WERI-Rb-1 (cell line): ENCODE measurements around the gene CCDC32.
"Not testable (repeated sequence)": the region's sequence is repeated elsewhere in the genome, so short reads cannot be mapped to it uniquely, and the experiment has no call there.

Experiments used
- DNase-seq: peaks from one replicate; pipeline ENCODE4 v3.0.0-alpha.2; 2020
- H3K27ac ChIP-seq: fragments of 250-450 bp; sonication (Bioruptor Pico); 2 replicates; pipeline ENCODE4 v1.5.1; 2020; ENCODE audit warnings: mild to moderate bottlenecking, moderate library complexity
- H3K27me3 ChIP-seq: fragments of 250-450 bp; sonication (Bioruptor Pico); 2 replicates; pipeline ENCODE4 v1.5.1; 2021; ENCODE audit warnings: mild to moderate bottlenecking, low read depth, moderate library complexity; ENCODE audit not compliant: insufficient read depth, severe bottlenecking
- H3K36me3 ChIP-seq: fragments of 250-450 bp; sonication (Bioruptor Pico); 2 replicates; pipeline ENCODE4 v1.5.1; 2020; ENCODE audit warnings: mild to moderate bottlenecking, moderate library complexity
- H3K4me3 ChIP-seq: 2 replicates; pipeline ENCODE4 v1.5.1; 2011; ENCODE audit warnings: low read depth, mild to moderate bottlenecking, control low read depth, low read length
- H3K9me3 ChIP-seq: fragments of 250-450 bp; sonication (Bioruptor Pico); 2 replicates; pipeline ENCODE4 v1.5.1; 2021; ENCODE audit warnings: mild to moderate bottlenecking, moderate library complexity; ENCODE audit not compliant: severe bottlenecking
- TF ChIP-seq, protein P1 (sequence below): IDR thresholded peaks from 2 replicates; pipeline ENCODE4 v1.5.1; 2011; ENCODE audit warnings: low read depth, mild to moderate bottlenecking, control low read depth, inconsistent platforms, low read length

CCDC32 gene

GRCh38 chr15:40578892-40579291 lies 14.1 kb upstream of the CCDC32 start:
- Histone ChIP-seq H3K27ac (no peak overlapping the region), H3K27me3 (no peaks in the 10 kb centered on the region), H3K36me3 (peaks cover 9% of the 10 kb centered on the region), H3K4me3 (no peak overlapping the region), H3K9me3 (no peaks in the 10 kb centered on the region)
- TF ChIP-seq, protein P1, sequence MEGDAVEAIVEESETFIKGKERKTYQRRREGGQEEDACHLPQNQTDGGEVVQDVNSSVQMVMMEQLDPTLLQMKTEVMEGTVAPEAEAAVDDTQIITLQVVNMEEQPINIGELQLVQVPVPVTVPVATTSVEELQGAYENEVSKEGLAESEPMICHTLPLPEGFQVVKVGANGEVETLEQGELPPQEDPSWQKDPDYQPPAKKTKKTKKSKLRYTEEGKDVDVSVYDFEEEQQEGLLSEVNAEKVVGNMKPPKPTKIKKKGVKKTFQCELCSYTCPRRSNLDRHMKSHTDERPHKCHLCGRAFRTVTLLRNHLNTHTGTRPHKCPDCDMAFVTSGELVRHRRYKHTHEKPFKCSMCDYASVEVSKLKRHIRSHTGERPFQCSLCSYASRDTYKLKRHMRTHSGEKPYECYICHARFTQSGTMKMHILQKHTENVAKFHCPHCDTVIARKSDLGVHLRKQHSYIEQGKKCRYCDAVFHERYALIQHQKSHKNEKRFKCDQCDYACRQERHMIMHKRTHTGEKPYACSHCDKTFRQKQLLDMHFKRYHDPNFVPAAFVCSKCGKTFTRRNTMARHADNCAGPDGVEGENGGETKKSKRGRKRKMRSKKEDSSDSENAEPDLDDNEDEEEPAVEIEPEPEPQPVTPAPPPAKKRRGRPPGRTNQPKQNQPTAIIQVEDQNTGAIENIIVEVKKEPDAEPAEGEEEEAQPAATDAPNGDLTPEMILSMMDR: no peak
- no peak for DNase-seq

GRCh38 chr15:40576914-40577313 lies 12.1 kb upstream of the CCDC32 start:
- H3K27me3 ChIP-seq, H3K9me3 ChIP-seq, H3K27ac ChIP-seq, DNase-seq, H3K4me3 ChIP-seq: not testable (repeated sequence)
- H3K36me3 ChIP-seq: peaks cover 23% of the 10 kb centered on the region

DNA sequence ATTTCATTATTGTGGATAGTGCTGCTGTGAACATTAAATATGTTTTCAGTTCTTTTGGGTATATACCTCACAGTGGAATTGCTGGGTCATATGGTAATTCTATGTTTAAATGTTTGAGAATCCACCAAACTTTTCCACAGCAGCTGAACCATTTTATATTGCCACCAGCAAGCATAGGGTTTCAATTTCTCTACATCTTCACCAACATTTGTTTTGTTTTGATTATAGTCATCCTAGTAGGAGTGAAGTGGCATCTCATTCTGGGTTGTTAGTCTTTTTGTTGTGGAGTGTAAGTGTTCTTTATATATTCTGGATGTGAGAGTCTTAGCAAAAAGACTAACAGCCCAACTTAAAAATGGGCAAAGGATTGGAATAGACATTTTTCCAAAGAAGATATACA lies 10.3 kb upstream of the CCDC32 start:
- DNase-seq: no peak
- Histone ChIP-seq H3K36me3 (peaks cover 35% of the 10 kb centered on the region), H3K9me3 (no peaks in the 10 kb centered on the region), H3K27me3 (no peaks in the 10 kb centered on the region), H3K4me3 (no peak overlapping the region), H3K27ac (no peak overlapping the region)
- TF ChIP-seq, protein P1: no peak

- H3K27ac ChIP-seq: peak within 1 kb of the TSS; percentile 49
- DNase-seq: peak; percentile 95
- H3K36me3 ChIP-seq: peaks cover 30% of the 10 kb centered on the region
- TF ChIP-seq, protein P1: no peak
- no peaks in the 10 kb centered on the region for H3K9me3 ChIP-seq
- peak within 1 kb of the TSS; percentile 63 for H3K4me3 ChIP-seq
- no peaks in the 10 kb centered on the region for H3K27me3 ChIP-seq
These were observed 4.5 kb upstream of the CCDC32 start, which contains the start of gene RPUSD2 for GRCh38 chr15:40569129-40569953. Gene RPUSD2, plus strand, starts transcription at chr15:40569299. Its CDS starts 39 bp downstream, at chr15:40569338.

- no peak overlapping the region for H3K4me3 ChIP-seq
- H3K9me3 ChIP-seq: no peaks in the 10 kb centered on the region
- peak; percentile 43 for DNase-seq
- no peak overlapping the region for H3K27ac ChIP-seq
- H3K27me3 ChIP-seq: no peaks in the 10 kb centered on the region
- TF ChIP-seq, protein P1: peak; percentile 54
- H3K36me3 ChIP-seq: peaks cover 16% of the 10 kb centered on the region
These were observed 2.3 kb upstream of the CCDC32 start for GRCh38 chr15:40567111-40567510.

DNA sequence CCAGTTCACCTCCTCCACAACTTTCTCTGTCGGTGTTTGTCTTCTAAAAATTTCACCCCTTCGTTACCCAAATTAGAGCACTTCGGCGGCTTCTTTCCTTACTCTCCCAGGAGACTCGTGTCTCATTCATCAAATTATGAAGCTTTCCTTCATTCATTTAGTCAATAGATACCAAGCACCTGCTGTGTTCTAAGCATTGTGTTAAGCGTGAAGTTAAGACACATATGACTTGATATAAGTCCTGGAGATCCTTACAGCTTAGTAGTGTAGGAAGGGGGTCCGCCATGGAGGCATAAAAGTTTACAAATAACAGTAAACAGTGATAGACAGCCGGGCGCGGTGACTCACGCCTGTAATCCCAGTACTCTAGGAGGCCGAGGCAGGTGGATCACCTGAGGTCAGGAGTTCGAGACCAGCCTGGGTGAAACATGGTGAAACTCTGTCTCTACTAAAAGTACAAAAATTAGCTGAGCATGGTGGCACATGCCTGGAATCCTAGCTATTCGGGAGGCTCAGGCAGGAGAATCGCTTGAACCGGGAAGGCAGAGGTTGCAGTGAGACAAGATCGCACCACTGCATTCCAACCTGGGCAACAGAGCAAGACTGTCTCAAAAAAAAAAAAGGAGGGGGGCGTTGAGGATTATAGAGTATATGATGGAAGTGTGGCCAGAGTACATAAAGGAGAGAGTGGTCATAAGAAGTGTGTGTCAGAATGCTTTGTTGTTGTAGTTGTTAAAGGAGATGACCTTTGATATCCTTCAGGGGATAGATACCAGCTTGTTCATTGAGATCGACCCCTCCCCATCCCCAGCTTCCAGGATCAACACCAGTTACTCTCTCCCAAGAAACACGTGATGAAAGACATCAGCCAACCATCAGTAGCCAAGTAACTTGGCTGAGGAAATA lies 744 bp upstream of the CCDC32 start:
- Histone ChIP-seq H3K4me3 (peak overlapping the region; percentile 89), H3K27ac (peak overlapping the region; percentile 61), H3K27me3 (no peaks in the 10 kb centered on the region), H3K9me3 (no peaks in the 10 kb centered on the region), H3K36me3 (peaks cover 5% of the 10 kb centered on the region; the same call in 1 of the 2 replicates)
- TF ChIP-seq, protein P1: no peak
- no peak for DNase-seq
